PC-3 (cell line): ENCODE results near the gene NAPG. TPM values are rescaled to one million over a fixed set of nuclear protein-coding genes. Genes with fewer than 3 reads are reported as not detected.
A peak's percentile ranks its signal among the peaks of the same experiment; 100 is the strongest.
"Not testable (repeated sequence)": the region's sequence is repeated elsewhere in the genome, so short reads cannot be mapped to it uniquely, and the experiment has no call there.

Source experiments
- ATAC-seq: fragments of 200-7000 bp; cut with Tn5 transposase; 2 replicates; pipeline ENCODE4 v1.9.1; 2020; ENCODE audit warnings: mild to moderate bottlenecking, moderate library complexity
- BruUV-seq: library from RNA; stranded (reverse); fragments of 400-500 nt; replicated peaks from 2 replicates; lab custom pipeline; 2021; lab: Mats Ljungman, UMichigan
- CTCF ChIA-PET: fragments of 300-600 bp; sonication (Branson Sonifier 250); formaldehyde crosslinking; loops from one replicate; lab custom pipeline; 2022; ENCODE audit warnings: antibody characterized with exemption; lab: Charles Lee
- POLR2A ChIA-PET: fragments of 300-600 bp; sonication (Branson Sonifier 250); formaldehyde crosslinking; loops from one replicate; lab custom pipeline; 2022; ENCODE audit warnings: antibody characterized with exemption; ENCODE audit not compliant: unreplicated experiment; lab: Charles Lee
- DNase-seq: peaks from one replicate; pipeline ENCODE4 v3.0.0-alpha.2; 2015
- H2AFZ ChIP-seq: fragments of 300-600 bp; sonication (generic); 2 replicates; pipeline ENCODE4 v1.6.0; 2016; ENCODE audit warnings: antibody characterized with exemption, low read length
- H3F3A ChIP-seq: fragments of 300-600 bp; sonication (generic); one replicate; pipeline ENCODE4 v1.6.0; 2017; ENCODE audit warnings: antibody characterized with exemption, low read length, control low read depth, mild to moderate bottlenecking; ENCODE audit not compliant: unreplicated experiment
- H3K27ac ChIP-seq: fragments of 300-600 bp; sonication (generic); 2 replicates; pipeline ENCODE4 v1.5.1; 2016; ENCODE audit warnings: mild to moderate bottlenecking, low read length
- H3K27me3 ChIP-seq: fragments of 300-600 bp; sonication (generic); 2 replicates; pipeline ENCODE4 v1.6.1; 2016; ENCODE audit warnings: low read length, mixed read lengths
- H3K36me3 ChIP-seq: fragments of 300-600 bp; sonication (generic); 2 replicates; pipeline ENCODE4 v1.6.1; 2016; ENCODE audit warnings: low read depth, mixed run types, low read length, mixed read lengths
- H3K4me1 ChIP-seq: fragments of 300-600 bp; sonication (generic); 2 replicates; pipeline ENCODE4 v1.5.1; 2016; ENCODE audit warnings: low read length; ENCODE audit not compliant: insufficient read depth
- H3K4me2 ChIP-seq: fragments of 300-600 bp; sonication (generic); 2 replicates; pipeline ENCODE4 v1.6.0; 2016; ENCODE audit warnings: low read length
- H3K4me3 ChIP-seq: fragments of 300-600 bp; sonication (generic); 2 replicates; pipeline ENCODE4 v1.5.1; 2016; ENCODE audit warnings: mild to moderate bottlenecking, low read length, mixed read lengths
- H3K79me2 ChIP-seq: fragments of 300-600 bp; sonication (generic); 2 replicates; pipeline ENCODE4 v1.6.1; 2017; ENCODE audit warnings: low read length, mixed read lengths
- H3K9ac ChIP-seq: fragments of 300-600 bp; sonication (generic); 2 replicates; pipeline ENCODE4 v1.6.0; 2016; ENCODE audit warnings: mild to moderate bottlenecking, low read length
- H3K9me2 ChIP-seq: fragments of 300-600 bp; sonication (generic); replicated peaks from 2 replicates; pipeline ENCODE4 v1.6.1; 2016; ENCODE audit warnings: mixed run types, low read length, mixed read lengths
- H3K9me3 ChIP-seq: fragments of 300-600 bp; sonication (generic); 2 replicates; pipeline ENCODE4 v1.6.1; 2016; ENCODE audit warnings: low read length, mixed read lengths
- H4K20me1 ChIP-seq: fragments of 300-600 bp; sonication (generic); 2 replicates; pipeline ENCODE4 v1.6.1; 2016; ENCODE audit warnings: low read length, mixed read lengths
- EZH2 ChIP-seq: fragments of 300-600 bp; sonication (generic); IDR thresholded peaks from one replicate; pipeline ENCODE4 v1.6.1; 2017; ENCODE audit warnings: antibody characterized with exemption, mild to moderate bottlenecking, low read length; ENCODE audit not compliant: unreplicated experiment
- EZH2phosphoT487 ChIP-seq: fragments of 300-600 bp; sonication (generic); IDR thresholded peaks from 2 replicates; pipeline ENCODE4 v1.6.1; 2018; ENCODE audit warnings: mild to moderate bottlenecking, antibody characterized with exemption, low read length, borderline replicate concordance
- intact Hi-C: fragments of 100-400 bp; cut with micrococcal nuclease; formaldehyde crosslinking; loops from 2 replicates; pipeline ENCODE4 v1.9.0; 2023
- total RNA-seq: library from RNA; depleted of rRNA; stranded (reverse); fragments of >200 nt; gene quantifications from 2 replicates; pipeline ENCODE4 v1.2.3, GENCODE V29; 2014
- TF ChIP-seq, protein P1 (sequence below): fragments of 300-600 bp; sonication (generic); conservative IDR thresholded peaks from 2 replicates; pipeline ENCODE4 v1.5.1; 2017; ENCODE audit warnings: antibody characterized with exemption, low read depth, mild to moderate bottlenecking, low read length

The NAPG gene
- total RNA-seq, 1 experiment from 2014 or later = 24.7 TPM

DNA sequence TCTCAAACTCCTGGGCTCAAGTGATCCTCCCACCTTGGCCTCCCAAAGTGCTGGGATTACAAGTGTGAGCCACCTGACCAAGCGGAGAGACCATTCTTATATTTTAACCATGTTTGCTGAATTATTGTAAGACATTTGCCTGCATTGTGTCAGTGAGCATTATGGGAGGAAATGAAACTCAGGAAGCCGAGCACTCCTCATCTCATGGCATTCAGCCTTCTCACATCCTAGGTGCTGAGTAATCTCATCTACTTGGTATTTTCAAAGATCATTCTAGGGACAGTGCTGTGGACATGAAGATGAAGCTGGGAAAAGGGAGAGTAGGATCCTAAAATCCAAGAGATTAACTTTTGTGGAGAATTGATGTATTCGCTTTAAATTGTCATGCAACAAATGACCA, 66.1 kb downstream of the NAPG start:
- CTCF ChIA-PET = no interaction called here
- BruUV-seq = no TSS peak
- no peaks in the 10 kb centered on the region for H3K9me3 ChIP-seq
- intact Hi-C loops = loop anchor here (10.0 kb wide), 1 partner anchor 163 kb away; no protein-coding TSS in a partner anchor
- no peaks in the 10 kb centered on the region for H3K27me3 ChIP-seq
- no peaks in the 10 kb centered on the region for H3K4me1 ChIP-seq
- H3K4me2 ChIP-seq = no peak overlapping the region
- ATAC-seq (no peak), DNase-seq (no peak)
- H3K9ac ChIP-seq = no peak overlapping the region
- no peak overlapping the region for H3K4me3 ChIP-seq
- H4K20me1 ChIP-seq = no peaks in the 10 kb centered on the region
- no peaks in the 10 kb centered on the region for H3K9me2 ChIP-seq
- H3F3A ChIP-seq = no peaks in the 10 kb centered on the region
- H3K79me2 ChIP-seq = no peaks in the 10 kb centered on the region
- no peak overlapping the region for H3K27ac ChIP-seq
- POLR2A ChIA-PET = no interaction called here
- H3K36me3 ChIP-seq = no peaks in the 10 kb centered on the region
- TF ChIP-seq, protein P1, sequence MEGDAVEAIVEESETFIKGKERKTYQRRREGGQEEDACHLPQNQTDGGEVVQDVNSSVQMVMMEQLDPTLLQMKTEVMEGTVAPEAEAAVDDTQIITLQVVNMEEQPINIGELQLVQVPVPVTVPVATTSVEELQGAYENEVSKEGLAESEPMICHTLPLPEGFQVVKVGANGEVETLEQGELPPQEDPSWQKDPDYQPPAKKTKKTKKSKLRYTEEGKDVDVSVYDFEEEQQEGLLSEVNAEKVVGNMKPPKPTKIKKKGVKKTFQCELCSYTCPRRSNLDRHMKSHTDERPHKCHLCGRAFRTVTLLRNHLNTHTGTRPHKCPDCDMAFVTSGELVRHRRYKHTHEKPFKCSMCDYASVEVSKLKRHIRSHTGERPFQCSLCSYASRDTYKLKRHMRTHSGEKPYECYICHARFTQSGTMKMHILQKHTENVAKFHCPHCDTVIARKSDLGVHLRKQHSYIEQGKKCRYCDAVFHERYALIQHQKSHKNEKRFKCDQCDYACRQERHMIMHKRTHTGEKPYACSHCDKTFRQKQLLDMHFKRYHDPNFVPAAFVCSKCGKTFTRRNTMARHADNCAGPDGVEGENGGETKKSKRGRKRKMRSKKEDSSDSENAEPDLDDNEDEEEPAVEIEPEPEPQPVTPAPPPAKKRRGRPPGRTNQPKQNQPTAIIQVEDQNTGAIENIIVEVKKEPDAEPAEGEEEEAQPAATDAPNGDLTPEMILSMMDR = no peak
- TF ChIP-seq EZH2phosphoT487 (no peak), EZH2 (no peak)
- H2AFZ ChIP-seq = no peak overlapping the region

- H3K9me2 ChIP-seq, H3K36me3 ChIP-seq, H3K4me2 ChIP-seq, H3K27ac ChIP-seq, BruUV-seq, H3K27me3 ChIP-seq, H4K20me1 ChIP-seq, H3K9ac ChIP-seq, ATAC-seq, DNase-seq, H3K9me3 ChIP-seq, H3K79me2 ChIP-seq, H3K4me3 ChIP-seq, H2AFZ ChIP-seq, H3F3A ChIP-seq, H3K4me1 ChIP-seq, POLR2A ChIA-PET, CTCF ChIA-PET: not testable (repeated sequence)
- intact Hi-C loops = loop anchor here (10.0 kb wide), 1 partner anchor 161 kb away; no protein-coding TSS in a partner anchor
These were observed 67.7 kb downstream of the NAPG start for GRCh38 chr18:10593366-10594022.

- H3F3A ChIP-seq, POLR2A ChIA-PET, H4K20me1 ChIP-seq, H3K36me3 ChIP-seq, H3K4me1 ChIP-seq, H3K9ac ChIP-seq, H3K4me2 ChIP-seq, H3K9me2 ChIP-seq, BruUV-seq, DNase-seq, H2AFZ ChIP-seq, H3K4me3 ChIP-seq, H3K9me3 ChIP-seq, H3K27ac ChIP-seq, H3K79me2 ChIP-seq, CTCF ChIA-PET, H3K27me3 ChIP-seq: not testable (repeated sequence)
- peak; percentile 39; the same call in 1 of the 2 replicates for ATAC-seq
- intact Hi-C loops = loop anchor here (5.0 to 10.0 kb wide), 2 partner anchors 34 to 159 kb away; no protein-coding TSS in a partner anchor
These were observed 70.1 kb downstream of the NAPG start for GRCh38 chr18:10595917-10596316.

GRCh38 chr18:10597695-10598094, 71.9 kb downstream of the NAPG start:
- H3K4me3 ChIP-seq, H3K9me3 ChIP-seq, BruUV-seq, H3K9ac ChIP-seq, H3K4me2 ChIP-seq, POLR2A ChIA-PET, H3K9me2 ChIP-seq, H3K4me1 ChIP-seq, H3F3A ChIP-seq, H3K27ac ChIP-seq, H3K79me2 ChIP-seq, H3K27me3 ChIP-seq, H2AFZ ChIP-seq, H4K20me1 ChIP-seq, H3K36me3 ChIP-seq: not testable (repeated sequence)
- DNase-seq (peak; percentile 43), ATAC-seq (peak; percentile 90)
- CTCF ChIA-PET = interaction anchor here (0.7 kb wide), 1 partner anchor 610 kb away, joined by 8 read pairs; no protein-coding TSS in a partner anchor
- intact Hi-C loops = loop anchor here (5.0 to 10.0 kb wide), 2 partner anchors 35 to 157 kb away; no protein-coding TSS in a partner anchor

GRCh38 chr18:10600701-10601100, 74.9 kb downstream of the NAPG start:
- H3K9me2 ChIP-seq, intact Hi-C loops, POLR2A ChIA-PET, H3K9me3 ChIP-seq, H3K27me3 ChIP-seq, H3K4me3 ChIP-seq, H2AFZ ChIP-seq, H3K4me1 ChIP-seq, H3K4me2 ChIP-seq, BruUV-seq, DNase-seq, CTCF ChIA-PET, H3K36me3 ChIP-seq, ATAC-seq, H3F3A ChIP-seq, H3K9ac ChIP-seq, H3K79me2 ChIP-seq, H4K20me1 ChIP-seq, H3K27ac ChIP-seq: not testable (repeated sequence)
